ENCODE data around the gene SORBS1. TPM values are rescaled to one million over a fixed set of nuclear protein-coding genes. Genes with fewer than 3 reads are reported as not detected.

The SORBS1 gene
- total and polyA plus RNA-seq, 4 donors, result 13.1 to 68.9 (median 44.0) TPM

- WGBS, 2 donors, result 91 to 95% methylated on average over 7 of the region's 7 CpGs
These were observed 35.1 kb downstream of the SORBS1 start for GRCh38 chr10:95526044-95526443.

GRCh38 chr10:95525033-95525418 lies 36.1 kb downstream of the SORBS1 start:
- Histone ChIP-seq H3K9me3 (ENCODE audit: control insufficient read depth in 4 of 4, insufficient read depth in 3 of 4, low read length in 3 of 4) (no peaks in the 10 kb centered on the region), H3K27ac (ENCODE audit: low read depth in 1 of 2, low read length in 1 of 2) (peak overlapping the region in 1 of 2 donors; percentile 30), H3K4me1 (ENCODE audit: control insufficient read depth in 5 of 5, insufficient read depth in 5 of 5, low read length in 5 of 5) (peaks cover 0 to 43% (median 0%) of the 10 kb centered on the region in 5 donors), H3K36me3 (ENCODE audit: control insufficient read depth in 4 of 4, insufficient read depth in 4 of 4, low read length in 4 of 4) (no peaks in the 10 kb centered on the region), H3K9ac (ENCODE audit: insufficient read depth in 1 of 2, low read length in 2 of 2) (no peak overlapping the region), H3K27me3 (ENCODE audit: control insufficient read depth in 3 of 3, insufficient read depth in 3 of 3, low read length in 2 of 3) (no peaks in the 10 kb centered on the region), H3K4me3 (no peak overlapping the region)
- no peak for ATAC-seq (ENCODE audit: insufficient read depth, low FRiP score)
- DNase-seq, result no peak
- TF ChIP-seq, protein P1, sequence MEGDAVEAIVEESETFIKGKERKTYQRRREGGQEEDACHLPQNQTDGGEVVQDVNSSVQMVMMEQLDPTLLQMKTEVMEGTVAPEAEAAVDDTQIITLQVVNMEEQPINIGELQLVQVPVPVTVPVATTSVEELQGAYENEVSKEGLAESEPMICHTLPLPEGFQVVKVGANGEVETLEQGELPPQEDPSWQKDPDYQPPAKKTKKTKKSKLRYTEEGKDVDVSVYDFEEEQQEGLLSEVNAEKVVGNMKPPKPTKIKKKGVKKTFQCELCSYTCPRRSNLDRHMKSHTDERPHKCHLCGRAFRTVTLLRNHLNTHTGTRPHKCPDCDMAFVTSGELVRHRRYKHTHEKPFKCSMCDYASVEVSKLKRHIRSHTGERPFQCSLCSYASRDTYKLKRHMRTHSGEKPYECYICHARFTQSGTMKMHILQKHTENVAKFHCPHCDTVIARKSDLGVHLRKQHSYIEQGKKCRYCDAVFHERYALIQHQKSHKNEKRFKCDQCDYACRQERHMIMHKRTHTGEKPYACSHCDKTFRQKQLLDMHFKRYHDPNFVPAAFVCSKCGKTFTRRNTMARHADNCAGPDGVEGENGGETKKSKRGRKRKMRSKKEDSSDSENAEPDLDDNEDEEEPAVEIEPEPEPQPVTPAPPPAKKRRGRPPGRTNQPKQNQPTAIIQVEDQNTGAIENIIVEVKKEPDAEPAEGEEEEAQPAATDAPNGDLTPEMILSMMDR (IDR thresholded peaks at IDR 0.05; ENCODE audit: control extremely low read depth, extremely low read depth), result no peak
- WGBS, 2 donors, result 65 to 82% methylated on average over 4 of the region's 4 CpGs

More at GRCh38 chr10:95526044-95526443, 35.1 kb downstream of the SORBS1 start:
- Histone ChIP-seq H3K9me3 (ENCODE audit: control insufficient read depth in 4 of 4, insufficient read depth in 3 of 4, low read length in 3 of 4) (no peaks in the 10 kb centered on the region), H3K27ac (ENCODE audit: low read depth in 1 of 2, low read length in 1 of 2) (peak overlapping the region in 1 of 2 donors; percentile 71), H3K9ac (ENCODE audit: insufficient read depth in 1 of 2, low read length in 2 of 2) (no peak overlapping the region), H3K36me3 (ENCODE audit: control insufficient read depth in 4 of 4, insufficient read depth in 4 of 4, low read length in 4 of 4) (no peaks in the 10 kb centered on the region), H3K4me1 (ENCODE audit: control insufficient read depth in 5 of 5, insufficient read depth in 5 of 5, low read length in 5 of 5) (peaks cover 0 to 45% (median 1%) of the 10 kb centered on the region in 5 donors), H3K4me3 (no peak overlapping the region), H3K27me3 (ENCODE audit: control insufficient read depth in 3 of 3, insufficient read depth in 3 of 3, low read length in 2 of 3) (no peaks in the 10 kb centered on the region)
- DNase-seq, result no peak
- TF ChIP-seq, protein P1 (IDR thresholded peaks at IDR 0.05; ENCODE audit: control extremely low read depth, extremely low read depth), result no peak
- ATAC-seq (ENCODE audit: insufficient read depth, low FRiP score), result no peak

DNA sequence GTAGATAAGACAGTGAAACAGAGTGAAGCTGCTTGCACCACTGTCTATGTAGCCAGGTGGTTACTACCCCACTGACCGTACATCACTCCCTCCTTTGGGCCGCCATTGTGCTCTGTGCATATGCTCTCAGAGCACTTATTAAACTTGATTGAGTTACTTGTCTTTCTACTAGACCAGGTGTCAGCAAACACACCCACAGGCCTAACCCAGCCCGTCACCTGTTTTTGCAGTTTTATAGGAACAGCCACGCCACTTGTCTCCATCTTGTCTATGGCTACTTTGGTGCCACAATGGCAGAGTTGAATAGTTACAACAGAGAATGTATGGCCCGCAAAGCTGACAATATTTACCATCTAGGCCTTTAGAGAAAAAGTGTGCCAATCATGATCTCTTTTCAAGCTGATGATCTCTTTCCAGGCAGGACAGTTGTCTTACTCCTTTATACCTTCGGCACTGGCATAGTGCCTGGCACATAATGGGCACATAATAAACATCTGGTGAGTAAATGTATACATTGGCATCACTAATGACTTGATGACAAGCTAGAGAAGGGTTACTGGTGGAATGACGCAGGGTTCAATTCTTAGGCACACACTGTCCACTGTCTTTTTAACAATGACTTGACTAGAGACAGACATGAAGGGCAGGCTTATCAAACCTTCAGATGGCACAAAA lies 36.7 kb downstream of the SORBS1 start:
- Histone ChIP-seq H3K36me3 (ENCODE audit: control insufficient read depth in 4 of 4, insufficient read depth in 4 of 4, low read length in 4 of 4) (no peaks in the 10 kb centered on the region), H3K27me3 (ENCODE audit: control insufficient read depth in 3 of 3, insufficient read depth in 3 of 3, low read length in 2 of 3) (no peaks in the 10 kb centered on the region), H3K9ac (ENCODE audit: insufficient read depth in 1 of 2, low read length in 2 of 2) (no peak overlapping the region), H3K4me3 (no peak overlapping the region), H3K4me1 (ENCODE audit: control insufficient read depth in 5 of 5, insufficient read depth in 5 of 5, low read length in 5 of 5) (peaks cover 0 to 38% (median 0%) of the 10 kb centered on the region in 5 donors), H3K9me3 (ENCODE audit: control insufficient read depth in 4 of 4, insufficient read depth in 3 of 4, low read length in 3 of 4) (no peaks in the 10 kb centered on the region), H3K27ac (ENCODE audit: low read depth in 1 of 2, low read length in 1 of 2) (peak overlapping the region in 1 of 2 donors; percentile 30)
- no peak for DNase-seq
- TF ChIP-seq, protein P1 (IDR thresholded peaks at IDR 0.05; ENCODE audit: control extremely low read depth, extremely low read depth), result no peak
- WGBS, 2 donors, result 96 to 97% methylated on average over 7 of the region's 7 CpGs
- no peak for ATAC-seq (ENCODE audit: insufficient read depth, low FRiP score)

Measured in lung (tissue), 12 donors.